Thoracic aorta (tissue), 2 donors: ENCODE data around the gene TBC1D8. TPM values are rescaled to one million over a fixed set of nuclear protein-coding genes. Genes with fewer than 3 reads are reported as not detected.

Experiments used
- ATAC-seq: fragments of 150-250 bp; one replicate; pipeline ENCODE4 v1.8.0; 2017; ENCODE audit warnings: low read depth; ENCODE audit not compliant: insufficient number of reproducible peaks, low FRiP score
- DNase-seq: peaks from one replicate; pipeline ENCODE4 v3.0.0-alpha.2; 2020; ENCODE audit warnings: low spot score
- H3K27ac ChIP-seq, 2 donors: fragments of 200-600 bp; sonication (generic); 1 replicate in 1 of 2; 2 replicates in 1 of 2; pipeline ENCODE4 v1.5.1; 2016; ENCODE audit warnings: mild to moderate bottlenecking in 2 of 2, moderate library complexity in 2 of 2
- H3K27me3 ChIP-seq: fragments of 200-600 bp; sonication (generic); replicated peaks from 2 replicates; pipeline ENCODE4 v1.6.0; 2016; ENCODE audit warnings: mild to moderate bottlenecking; ENCODE audit not compliant: insufficient read depth
- H3K36me3 ChIP-seq: fragments of 200-600 bp; sonication (generic); one replicate; pipeline ENCODE4 v1.5.1; 2016
- H3K4me1 ChIP-seq, 2 donors: fragments of 200-600 bp; sonication (generic); 1 replicate in 1 of 2; 2 replicates in 1 of 2; pipeline versions ENCODE4 v1.5.1 to v1.6.0; 2016; ENCODE audit warnings: low read depth in 2 of 2, mild to moderate bottlenecking in 1 of 2; ENCODE audit not compliant: control insufficient read depth in 1 of 2
- H3K4me3 ChIP-seq: fragments of 200-600 bp; sonication (generic); 2 replicates; pipeline ENCODE4 v1.5.1; 2016; ENCODE audit warnings: mild to moderate bottlenecking
- H3K9me3 ChIP-seq: fragments of 200-600 bp; sonication (generic); 2 replicates; pipeline ENCODE4 v1.5.1; 2016
- total RNA-seq, 2 donors: library from RNA; depleted of rRNA; stranded (reverse); fragments of >200 nt; gene quantifications; one replicate each; pipeline versions ENCODE4 v1.1.0 to v1.2.3, GENCODE V29; 2016
- TF ChIP-seq, protein P1 (sequence below): fragments of 200-600 bp; sonication (generic); IDR thresholded peaks from one replicate; pipeline ENCODE4 v1.5.1; 2019; ENCODE audit warnings: antibody characterized with exemption

Gene TBC1D8
- total RNA-seq, 2 donors from 2014 or later: 47.4 to 62.0 TPM

DNA sequence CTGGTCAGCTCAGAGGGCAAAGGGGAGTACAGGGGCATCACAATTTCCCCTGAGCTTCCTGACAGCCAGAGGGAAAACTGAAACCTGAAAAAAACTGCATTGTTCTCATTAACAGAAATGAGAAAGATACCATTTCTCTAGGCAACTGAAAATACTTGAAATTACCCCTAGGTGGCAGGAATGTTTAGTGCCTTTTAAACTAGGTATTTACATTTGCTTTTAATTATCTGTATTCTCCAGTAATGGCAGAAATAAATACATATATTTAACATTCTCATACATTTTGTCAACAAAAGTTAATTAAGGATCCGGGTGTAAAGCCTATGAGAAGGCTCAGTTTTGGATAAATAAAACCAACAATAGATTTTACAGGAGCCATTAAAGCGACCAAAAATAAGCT, 114.6 kb downstream of the TBC1D8 start:
- ATAC-seq (no peak), DNase-seq (no peak)
- H3K4me1 ChIP-seq: no peaks in the 10 kb centered on the region
- no peak overlapping the region for H3K4me3 ChIP-seq
- no peak overlapping the region for H3K27ac ChIP-seq
- TF ChIP-seq, protein P1, sequence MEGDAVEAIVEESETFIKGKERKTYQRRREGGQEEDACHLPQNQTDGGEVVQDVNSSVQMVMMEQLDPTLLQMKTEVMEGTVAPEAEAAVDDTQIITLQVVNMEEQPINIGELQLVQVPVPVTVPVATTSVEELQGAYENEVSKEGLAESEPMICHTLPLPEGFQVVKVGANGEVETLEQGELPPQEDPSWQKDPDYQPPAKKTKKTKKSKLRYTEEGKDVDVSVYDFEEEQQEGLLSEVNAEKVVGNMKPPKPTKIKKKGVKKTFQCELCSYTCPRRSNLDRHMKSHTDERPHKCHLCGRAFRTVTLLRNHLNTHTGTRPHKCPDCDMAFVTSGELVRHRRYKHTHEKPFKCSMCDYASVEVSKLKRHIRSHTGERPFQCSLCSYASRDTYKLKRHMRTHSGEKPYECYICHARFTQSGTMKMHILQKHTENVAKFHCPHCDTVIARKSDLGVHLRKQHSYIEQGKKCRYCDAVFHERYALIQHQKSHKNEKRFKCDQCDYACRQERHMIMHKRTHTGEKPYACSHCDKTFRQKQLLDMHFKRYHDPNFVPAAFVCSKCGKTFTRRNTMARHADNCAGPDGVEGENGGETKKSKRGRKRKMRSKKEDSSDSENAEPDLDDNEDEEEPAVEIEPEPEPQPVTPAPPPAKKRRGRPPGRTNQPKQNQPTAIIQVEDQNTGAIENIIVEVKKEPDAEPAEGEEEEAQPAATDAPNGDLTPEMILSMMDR: peak; percentile 60
- H3K27me3 ChIP-seq: no peaks in the 10 kb centered on the region
- H3K9me3 ChIP-seq: no peaks in the 10 kb centered on the region
- H3K36me3 ChIP-seq: peaks cover 39% of the 10 kb centered on the region

DNA sequence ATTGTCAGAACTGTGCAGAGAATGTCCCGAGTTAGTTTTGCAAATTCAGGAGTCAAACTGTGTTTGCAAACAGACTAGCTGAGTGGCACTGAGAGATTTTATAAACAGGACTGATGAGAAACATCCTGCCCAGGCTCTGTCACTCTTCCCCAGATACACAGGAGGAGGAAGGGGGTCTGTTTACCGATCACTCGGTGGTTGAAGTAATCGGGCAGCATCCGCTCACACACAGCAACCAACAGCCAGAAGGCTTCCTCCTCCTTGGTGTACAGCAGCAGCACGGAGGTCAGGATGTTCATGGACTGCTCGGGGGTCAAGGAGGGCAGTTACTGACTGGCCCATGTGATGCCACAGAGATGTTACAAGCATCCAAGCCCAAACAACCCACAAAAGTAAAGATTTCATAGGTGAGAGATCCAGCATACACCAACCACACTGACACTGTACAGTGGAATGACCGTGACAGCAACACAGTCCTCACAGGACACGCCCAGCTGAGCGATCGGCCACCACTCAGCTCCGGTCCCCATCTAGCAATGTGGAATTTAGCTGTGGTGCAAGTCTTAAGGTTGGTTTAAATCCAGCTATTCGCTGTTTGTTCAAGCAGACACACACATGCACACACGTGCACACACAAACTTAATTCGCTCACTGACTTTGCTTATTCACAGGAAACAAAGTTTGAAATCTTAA, 119.0 kb downstream of the TBC1D8 start:
- Histone ChIP-seq H3K9me3 (no peaks in the 10 kb centered on the region), H3K36me3 (peaks cover 34% of the 10 kb centered on the region), H3K27me3 (no peaks in the 10 kb centered on the region), H3K4me1 (no peaks in the 10 kb centered on the region), H3K4me3 (no peak overlapping the region), H3K27ac (no peak overlapping the region)
- ATAC-seq: no peak
- TF ChIP-seq, protein P1: no peak
- no peak for DNase-seq

DNA sequence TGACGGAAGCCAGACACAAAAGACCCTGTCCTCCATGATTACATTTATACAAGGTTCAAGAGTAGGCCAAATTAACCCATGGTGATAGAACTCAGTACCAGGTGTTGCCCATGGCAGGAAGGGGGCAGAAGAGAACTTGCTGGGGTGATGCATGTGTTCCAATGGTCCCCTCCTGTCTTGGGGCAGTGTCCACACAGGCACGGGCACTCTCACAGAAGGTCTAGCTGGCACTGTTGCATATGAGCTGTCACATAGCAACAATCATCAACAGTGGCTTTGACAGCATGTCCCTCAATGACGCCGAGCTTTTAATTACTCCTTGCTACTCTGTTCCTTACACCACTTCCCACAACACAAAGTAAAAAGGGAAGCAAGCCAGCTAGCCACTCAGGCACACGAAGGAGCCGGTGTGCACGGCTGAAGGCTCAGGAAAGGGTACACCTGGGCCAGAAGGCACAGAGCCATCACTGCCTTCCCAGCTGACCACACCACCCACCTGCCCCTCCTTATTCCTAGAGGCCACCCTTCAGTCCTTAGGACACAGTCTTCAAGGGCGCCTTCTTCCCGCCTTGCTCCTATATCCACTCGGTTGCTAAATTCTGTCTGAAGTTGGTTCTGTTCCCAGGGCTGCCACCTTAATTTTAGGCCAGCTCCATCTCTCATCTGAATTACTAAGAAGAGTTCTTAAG, 120.2 kb downstream of the TBC1D8 start:
- peaks cover 32% of the 10 kb centered on the region for H3K36me3 ChIP-seq
- H3K27me3 ChIP-seq: no peaks in the 10 kb centered on the region
- no peak overlapping the region for H3K27ac ChIP-seq
- TF ChIP-seq, protein P1: no peak
- DNase-seq (no peak), ATAC-seq (no peak)
- no peaks in the 10 kb centered on the region for H3K4me1 ChIP-seq
- H3K4me3 ChIP-seq: no peak overlapping the region
- H3K9me3 ChIP-seq: no peaks in the 10 kb centered on the region

DNA sequence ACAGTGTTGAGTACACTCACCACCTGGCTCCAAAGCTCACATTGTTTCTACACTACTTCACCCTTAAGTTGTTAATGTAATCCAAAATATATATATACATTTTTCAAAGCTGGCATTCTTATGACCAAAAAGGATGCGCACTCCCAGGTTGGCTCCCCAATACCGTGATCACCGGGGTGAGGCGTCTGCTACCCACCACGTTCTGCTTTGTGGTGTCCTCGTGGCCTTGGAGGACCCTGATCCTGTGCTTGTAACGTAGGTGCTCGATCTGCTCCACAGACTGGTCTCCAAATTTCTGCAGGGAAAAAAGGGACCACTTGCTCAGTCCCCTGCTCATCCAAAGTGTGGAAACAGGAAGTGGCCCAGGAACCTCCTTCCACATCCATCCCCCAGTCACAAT, 123.3 kb downstream of the TBC1D8 start:
- no peak for ATAC-seq

DNA sequence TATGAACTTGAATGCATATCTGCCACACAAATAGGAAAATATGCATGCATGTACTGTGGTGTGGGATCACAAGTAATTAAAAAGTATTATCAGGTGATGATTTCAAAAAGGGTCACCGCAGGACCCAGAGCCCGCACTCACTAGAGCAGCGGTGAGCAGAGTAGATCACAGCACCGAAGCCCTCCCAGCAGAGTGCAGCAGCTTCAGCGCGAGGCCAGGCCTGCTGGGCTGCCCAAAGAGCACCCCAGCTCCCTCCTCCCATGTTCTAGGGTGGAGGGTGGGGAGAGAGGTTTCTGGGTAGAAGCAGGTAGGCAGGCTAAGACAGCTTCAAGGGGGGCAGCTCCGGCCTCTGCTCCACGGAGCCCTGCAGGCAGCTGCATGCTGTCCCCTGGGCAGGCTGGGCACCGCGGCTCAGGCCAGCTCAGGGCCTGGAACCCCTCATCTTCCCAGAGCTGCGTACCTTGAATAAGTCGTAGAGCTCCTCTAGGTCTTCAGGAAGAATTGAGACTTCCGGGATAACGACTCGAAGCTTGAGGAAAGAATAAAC, 124.2 kb downstream of the TBC1D8 start:
- no peak overlapping the region for H3K27ac ChIP-seq
- H3K27me3 ChIP-seq: no peaks in the 10 kb centered on the region
- no peaks in the 10 kb centered on the region for H3K9me3 ChIP-seq
- TF ChIP-seq, protein P1: no peak
- DNase-seq (no peak), ATAC-seq (no peak)
- H3K36me3 ChIP-seq: peaks cover 12% of the 10 kb centered on the region
- H3K4me1 ChIP-seq: no peaks in the 10 kb centered on the region
- H3K4me3 ChIP-seq: no peak overlapping the region

More for the DNA sequence above, 123.3 kb downstream of the TBC1D8 start:
- no peak overlapping the region for H3K4me3 ChIP-seq
- H3K4me1 ChIP-seq: no peaks in the 10 kb centered on the region
- no peak overlapping the region for H3K27ac ChIP-seq
- H3K27me3 ChIP-seq: no peaks in the 10 kb centered on the region
- TF ChIP-seq, protein P1: no peak
- peaks cover 12% of the 10 kb centered on the region for H3K36me3 ChIP-seq
- DNase-seq: no peak
- no peaks in the 10 kb centered on the region for H3K9me3 ChIP-seq
